Glomerular visceral epithelial cell (primary cell): Measurements from ENCODE around the gene CHMP4A.
A peak's percentile ranks its signal among the peaks of the same experiment; 100 is the strongest.

Experiments
- DNase-seq: peaks from one replicate; pipeline ENCODE4 v3.0.0-alpha.2; 2016; ENCODE audit errors: extremely low spot score

Gene CHMP4A

GRCh38 chr14:24212924-24213865 is at the start of gene CHMP4A:
Gene CHMP4A (minus strand): TSS chr14:24213488. CDS start chr14:24213439, 49 bp downstream.
- peak; percentile 98 for DNase-seq

- no peak for DNase-seq
These were observed 48.7 kb upstream of the CHMP4A start for GRCh38 chr14:24261969-24262327.

- DNase-seq = no peak
These were observed 48.1 kb upstream of the CHMP4A start for GRCh38 chr14:24261256-24261968.

- DNase-seq = no peak
These were observed 47.5 kb upstream of the CHMP4A start for GRCh38 chr14:24260780-24261157.

GRCh38 chr14:24260026-24260779 is 46.9 kb upstream of the CHMP4A start:
- DNase-seq = no peak

GRCh38 chr14:24259282-24260025 is 46.2 kb upstream of the CHMP4A start:
- DNase-seq = peak; percentile 30

- no peak for DNase-seq
These were observed 45.4 kb upstream of the CHMP4A start for GRCh38 chr14:24258548-24259265.

GRCh38 chr14:24258119-24258518 is 44.8 kb upstream of the CHMP4A start:
- no peak for DNase-seq

- no peak for DNase-seq
These were observed 43.7 kb upstream of the CHMP4A start for GRCh38 chr14:24256960-24257359.

GRCh38 chr14:24255931-24256711 is 42.8 kb upstream of the CHMP4A start:
- no peak for DNase-seq

- no peak for DNase-seq
These were observed 42.1 kb upstream of the CHMP4A start for GRCh38 chr14:24255438-24255837.

GRCh38 chr14:24254630-24255392 is 41.5 kb upstream of the CHMP4A start:
- no peak for DNase-seq

GRCh38 chr14:24253936-24254335 is 40.6 kb upstream of the CHMP4A start:
- no peak for DNase-seq

GRCh38 chr14:24252289-24253124 is 39.2 kb upstream of the CHMP4A start:
- DNase-seq = no peak

GRCh38 chr14:24251880-24252288 is 38.6 kb upstream of the CHMP4A start:
- DNase-seq = peak; percentile 63

- no peak for DNase-seq
These were observed 37.1 kb upstream of the CHMP4A start for GRCh38 chr14:24250354-24250753.

- DNase-seq = no peak
These were observed 36.1 kb upstream of the CHMP4A start for GRCh38 chr14:24249230-24250021.

- DNase-seq = no peak
These were observed 34.1 kb upstream of the CHMP4A start for GRCh38 chr14:24247422-24247821.
